ENCODE data around the gene MAP7D1.

The MAP7D1 gene

DNA sequence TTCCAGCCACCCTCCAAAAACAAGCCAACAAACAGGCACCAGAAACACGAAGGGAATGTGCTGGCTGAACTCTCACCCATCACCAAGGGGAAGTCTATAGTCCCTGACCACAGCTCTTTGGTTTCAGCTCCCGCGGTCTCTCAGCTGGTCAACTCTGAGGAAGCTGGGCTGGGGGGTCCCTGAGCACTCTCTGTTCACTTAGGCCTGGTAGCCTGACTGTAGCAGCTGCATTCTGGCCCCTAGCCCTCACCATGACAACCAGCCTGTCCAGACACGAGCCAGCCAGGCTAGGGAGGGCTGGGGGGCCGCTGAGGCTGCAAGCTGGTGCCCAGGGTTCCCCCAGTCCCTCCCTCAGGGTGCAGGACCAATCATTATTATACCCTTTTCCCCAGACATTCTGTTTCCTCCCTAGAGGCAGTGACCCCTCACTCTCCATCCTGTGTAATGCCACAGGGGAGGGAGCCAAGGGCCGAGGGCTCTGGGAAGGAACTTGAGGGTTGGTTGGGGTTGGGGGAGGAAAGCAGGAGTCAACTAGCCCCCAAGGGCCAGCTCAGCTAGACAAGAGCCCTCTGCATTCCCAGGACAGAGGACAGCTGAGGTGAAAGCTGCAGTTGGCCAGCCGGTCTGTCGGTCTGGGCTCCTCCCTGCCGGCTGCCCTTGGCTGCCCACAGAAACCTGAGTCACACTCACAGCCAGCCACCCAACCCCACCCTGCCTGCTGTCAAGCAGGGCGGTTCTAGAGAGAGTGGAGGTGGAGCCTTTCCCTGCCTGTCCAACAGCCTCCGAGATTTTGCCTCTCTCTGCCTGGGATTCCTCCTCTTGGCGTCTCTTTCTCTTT lies 5.4 kb upstream of the MAP7D1 start:
- peak overlapping the region; percentile 12 for H3K4me3 ChIP-seq (ENCODE audit: low read depth, low read length)
- TF ChIP-seq, protein P1, sequence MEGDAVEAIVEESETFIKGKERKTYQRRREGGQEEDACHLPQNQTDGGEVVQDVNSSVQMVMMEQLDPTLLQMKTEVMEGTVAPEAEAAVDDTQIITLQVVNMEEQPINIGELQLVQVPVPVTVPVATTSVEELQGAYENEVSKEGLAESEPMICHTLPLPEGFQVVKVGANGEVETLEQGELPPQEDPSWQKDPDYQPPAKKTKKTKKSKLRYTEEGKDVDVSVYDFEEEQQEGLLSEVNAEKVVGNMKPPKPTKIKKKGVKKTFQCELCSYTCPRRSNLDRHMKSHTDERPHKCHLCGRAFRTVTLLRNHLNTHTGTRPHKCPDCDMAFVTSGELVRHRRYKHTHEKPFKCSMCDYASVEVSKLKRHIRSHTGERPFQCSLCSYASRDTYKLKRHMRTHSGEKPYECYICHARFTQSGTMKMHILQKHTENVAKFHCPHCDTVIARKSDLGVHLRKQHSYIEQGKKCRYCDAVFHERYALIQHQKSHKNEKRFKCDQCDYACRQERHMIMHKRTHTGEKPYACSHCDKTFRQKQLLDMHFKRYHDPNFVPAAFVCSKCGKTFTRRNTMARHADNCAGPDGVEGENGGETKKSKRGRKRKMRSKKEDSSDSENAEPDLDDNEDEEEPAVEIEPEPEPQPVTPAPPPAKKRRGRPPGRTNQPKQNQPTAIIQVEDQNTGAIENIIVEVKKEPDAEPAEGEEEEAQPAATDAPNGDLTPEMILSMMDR (IDR thresholded peaks at IDR 0.05; ENCODE audit: borderline replicate concordance, insufficient read depth, low read depth, low read length): no peak

DNA sequence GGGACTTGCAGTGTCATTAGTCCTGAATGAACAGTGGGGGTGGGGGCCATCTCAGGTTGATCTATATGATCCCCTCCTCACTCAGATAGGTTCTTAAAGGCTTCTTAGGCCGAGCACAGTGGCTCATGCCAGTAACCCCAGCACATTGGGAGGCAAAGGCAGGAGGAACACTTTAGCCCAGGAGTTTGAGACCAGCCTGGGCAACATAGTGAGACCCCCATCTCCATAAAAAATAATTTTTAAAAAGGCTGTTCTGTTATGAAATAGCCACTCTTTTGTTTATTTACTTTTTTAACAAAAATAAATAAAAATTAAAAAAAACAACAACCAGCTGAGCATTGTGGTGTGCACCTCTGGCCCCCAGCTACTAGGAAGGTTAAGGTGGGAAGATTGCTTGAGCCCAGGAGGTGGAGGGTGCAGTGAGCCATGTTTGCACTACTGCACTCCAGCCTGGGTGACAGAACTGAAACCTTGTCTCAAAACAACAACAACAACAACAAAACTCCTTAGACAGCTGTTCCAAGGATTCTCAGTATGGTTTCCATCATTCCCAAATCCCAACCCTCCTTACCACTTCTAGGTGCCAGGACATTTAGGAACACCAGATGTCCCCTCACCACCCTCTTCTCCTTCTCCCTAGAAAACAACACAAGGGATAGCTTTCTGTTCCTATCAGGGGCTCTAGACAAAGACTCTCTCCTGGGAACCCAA lies 4.7 kb upstream of the MAP7D1 start:
- H3K4me3 ChIP-seq (ENCODE audit: low read depth, low read length): no peak overlapping the region

DNA sequence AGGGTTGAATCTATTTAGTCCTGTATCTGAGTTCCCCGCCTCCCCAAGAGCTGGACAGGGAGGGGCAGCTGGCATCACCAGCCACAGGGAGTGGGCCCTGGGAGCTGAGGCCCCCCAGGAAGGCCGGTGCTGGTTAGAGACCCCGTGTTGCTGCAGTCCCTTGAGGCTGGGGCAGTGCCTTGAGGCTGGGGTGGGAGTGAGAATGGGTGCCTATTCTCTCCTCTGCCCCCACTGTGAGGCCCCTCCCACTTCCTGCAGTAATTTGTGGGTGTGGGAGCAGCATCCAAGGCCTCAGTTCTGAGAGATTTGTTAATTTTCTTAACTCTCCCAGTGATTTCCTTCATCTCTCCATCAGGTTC lies 4.1 kb upstream of the MAP7D1 start:
- TF ChIP-seq, protein P1 (IDR thresholded peaks at IDR 0.05; ENCODE audit: borderline replicate concordance, insufficient read depth, low read depth, low read length): no peak
- H3K4me3 ChIP-seq (ENCODE audit: low read depth, low read length): no peak overlapping the region

More for the DNA sequence above, 4.7 kb upstream of the MAP7D1 start:
- TF ChIP-seq, protein P1 (IDR thresholded peaks at IDR 0.05; ENCODE audit: borderline replicate concordance, insufficient read depth, low read depth, low read length): no peak

- TF ChIP-seq, protein P1 (IDR thresholded peaks at IDR 0.05; ENCODE audit: borderline replicate concordance, insufficient read depth, low read depth, low read length): no peak
- H3K4me3 ChIP-seq (ENCODE audit: low read depth, low read length): no peak overlapping the region
Observed at GRCh38 chr1:36153476-36153875, 2.5 kb upstream of the MAP7D1 start.

DNA sequence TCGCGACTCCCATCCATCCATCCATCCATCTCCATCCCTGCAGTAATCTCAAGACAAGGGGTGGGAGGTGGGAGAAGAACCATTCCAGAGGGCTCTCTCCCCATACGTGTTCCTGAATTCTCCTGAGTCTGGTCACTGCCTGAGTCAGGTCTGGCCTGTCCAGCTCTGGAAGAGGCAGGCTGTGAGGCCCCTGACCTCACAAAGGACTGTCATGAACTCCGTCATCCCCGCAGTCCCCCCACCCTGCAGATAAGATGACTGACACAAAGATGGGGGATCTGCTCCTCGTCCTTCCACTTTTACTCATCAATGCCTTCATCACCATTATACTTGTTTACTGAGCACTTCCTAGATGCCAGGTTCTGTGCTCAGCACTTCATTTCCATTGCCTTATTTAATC lies 1.6 kb upstream of the MAP7D1 start:
- TF ChIP-seq, protein P1 (IDR thresholded peaks at IDR 0.05; ENCODE audit: borderline replicate concordance, insufficient read depth, low read depth, low read length): no peak
- no peak overlapping the region for H3K4me3 ChIP-seq (ENCODE audit: low read depth, low read length)

- peak overlapping the region; percentile 76 for H3K4me3 ChIP-seq (ENCODE audit: low read depth, low read length)
- TF ChIP-seq, protein P1 (IDR thresholded peaks at IDR 0.05; ENCODE audit: borderline replicate concordance, insufficient read depth, low read depth, low read length): no peak
Observed at GRCh38 chr1:36154765-36155407, 1.1 kb upstream of the MAP7D1 start.

Data from GM12875 (cell line).